HG02759 (cell line): ENCODE measurements around the gene ERI3.

ENCODE experiments used
- ATAC-seq: cut with Tn5 transposase; IDR thresholded peaks from one replicate; pipeline ENCODE4 v1.9.1; 2021; ENCODE audit warnings: mild to moderate bottlenecking, moderate library complexity; ENCODE audit not compliant: unreplicated experiment

Gene ERI3

GRCh38 chr1:44354840-44355581 is at the start of gene ERI3:
ERI3 (minus strand) TSS chr1:44355257; CDS start chr1:44355026, 231 bp downstream.
- peak; percentile 100 for ATAC-seq

- ATAC-seq, result no peak
Measured at GRCh38 chr1:44401256-44402228, 46.5 kb upstream of the ERI3 start.

- no peak for ATAC-seq
Measured at GRCh38 chr1:44390277-44390676, 35.2 kb upstream of the ERI3 start.

GRCh38 chr1:44389437-44389836 is 34.4 kb upstream of the ERI3 start:
- ATAC-seq, result no peak

GRCh38 chr1:44388551-44388950 is 33.5 kb upstream of the ERI3 start:
- no peak for ATAC-seq

- ATAC-seq, result no peak
Measured at GRCh38 chr1:44380666-44381177, 25.7 kb upstream of the ERI3 start.

- no peak for ATAC-seq
Measured at GRCh38 chr1:44377925-44378784, 23.1 kb upstream of the ERI3 start.

GRCh38 chr1:44375547-44375946 is 20.5 kb upstream of the ERI3 start:
- ATAC-seq, result no peak

GRCh38 chr1:44371206-44371605 is 16.1 kb upstream of the ERI3 start:
- ATAC-seq, result no peak

GRCh38 chr1:44368471-44369151 is 13.6 kb upstream of the ERI3 start:
- ATAC-seq, result no peak

- no peak for ATAC-seq
Measured at GRCh38 chr1:44367944-44368343, 12.9 kb upstream of the ERI3 start.

GRCh38 chr1:44366371-44366975 is 11.4 kb upstream of the ERI3 start:
- no peak for ATAC-seq

GRCh38 chr1:44361478-44361877 is 6.4 kb upstream of the ERI3 start:
- ATAC-seq, result no peak

- no peak for ATAC-seq
Measured at GRCh38 chr1:44359234-44359935, 4.3 kb upstream of the ERI3 start.

GRCh38 chr1:44357710-44358109 is 2.7 kb upstream of the ERI3 start:
- ATAC-seq, result no peak

- ATAC-seq, result no peak
Measured at GRCh38 chr1:44355582-44356305, 687 bp upstream of the ERI3 start.

- ATAC-seq, result no peak
Measured at GRCh38 chr1:44354268-44354839, 703 bp downstream of the ERI3 start.

- ATAC-seq, result no peak
Measured at GRCh38 chr1:44353604-44354003, 1.5 kb downstream of the ERI3 start.
